Erythroblast (primary cell): ENCODE results near the gene PCLO.
A peak's percentile ranks its signal among the peaks of the same experiment; 100 is the strongest.

Source experiments
- DNase-seq, 2 experiments: peaks; one replicate each; lab custom pipeline; 2025; lab: John Stamatoyannopoulos, UW
- GATA1 ChIP-seq: IDR thresholded peaks from 2 replicates; pipeline ENCODE4 v1.6.1; 2011; ENCODE audit warnings: low read depth, mild to moderate bottlenecking, control low read depth, low read length, moderate library complexity
- POLR2A ChIP-seq: IDR thresholded peaks from 2 replicates; pipeline ENCODE4 v1.6.1; 2011; ENCODE audit warnings: mild to moderate bottlenecking, low read length

Gene PCLO

DNA sequence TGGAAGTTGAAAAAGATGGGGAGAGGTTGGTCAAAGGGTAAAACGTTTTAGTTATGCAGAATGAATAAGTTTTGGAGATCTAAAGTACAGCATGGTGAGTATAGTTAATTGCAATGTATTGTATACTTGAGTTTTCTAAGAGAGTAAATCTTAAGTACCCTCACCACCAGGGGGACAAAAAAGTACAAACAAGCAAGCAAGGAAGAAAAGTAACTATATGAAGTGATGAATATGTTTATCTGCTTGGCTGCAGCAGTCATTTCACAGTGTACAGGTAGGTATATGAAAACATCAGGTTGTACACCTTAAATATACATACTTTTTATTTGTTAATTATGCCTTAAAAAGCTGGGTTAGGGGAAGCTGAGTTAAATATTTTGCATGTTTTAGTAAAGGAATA, 157.3 kb downstream of the PCLO start:
- DNase-seq, result peak in 1 of 2 experiments; percentile 3
- no peak for TF ChIP-seq GATA1
- no peak for TF ChIP-seq POLR2A

DNA sequence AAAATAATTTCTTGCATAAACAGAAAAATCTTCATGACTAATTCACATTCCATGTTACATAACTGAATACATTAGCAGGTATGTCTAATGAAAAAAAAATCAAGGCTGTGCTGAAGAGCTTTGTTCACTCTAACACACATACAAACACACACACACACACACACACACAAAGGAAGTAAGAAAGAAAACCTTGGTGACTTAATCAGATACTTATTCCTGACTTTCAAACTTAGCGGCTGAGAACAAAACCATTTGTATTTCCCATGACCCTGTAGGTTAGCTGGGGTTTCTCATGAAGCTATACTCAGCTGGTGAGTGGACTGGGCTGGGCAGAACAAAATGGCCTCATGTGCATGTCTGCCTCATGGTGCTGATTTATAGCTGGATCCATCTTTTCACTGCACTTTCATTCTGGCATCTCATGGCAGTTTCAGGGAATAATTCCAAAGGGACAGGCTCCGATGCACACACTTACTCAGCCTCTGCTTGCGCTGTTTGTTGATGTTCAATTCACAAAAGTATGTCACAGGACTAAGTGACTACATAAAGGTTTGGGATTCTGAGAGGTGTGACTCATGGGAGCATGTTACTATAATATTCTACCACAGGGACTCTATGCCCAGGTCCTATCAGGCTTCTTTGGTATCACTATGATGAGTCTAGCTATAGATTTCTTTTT, 161.2 kb downstream of the PCLO start:
- no peak for DNase-seq
- no peak for TF ChIP-seq GATA1

DNA sequence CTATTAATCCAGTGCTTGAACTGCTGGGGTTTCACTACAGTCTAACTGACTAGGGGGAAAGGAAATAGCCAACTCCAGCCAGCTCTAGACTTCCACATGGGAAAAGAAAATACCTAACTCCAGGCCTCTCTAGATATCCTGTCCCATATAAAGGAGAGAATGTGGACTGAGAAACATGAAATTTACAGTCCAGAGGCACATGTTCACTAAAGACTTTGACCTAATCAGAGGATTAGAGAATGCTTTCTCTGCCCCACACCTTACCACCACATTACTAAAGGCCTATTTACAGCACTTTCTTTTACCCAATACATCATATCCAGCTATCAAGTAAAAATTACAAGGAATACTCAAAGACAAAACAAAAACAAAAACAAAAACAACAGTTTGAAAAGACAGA, 164.2 kb downstream of the PCLO start:
- no peak for DNase-seq

DNA sequence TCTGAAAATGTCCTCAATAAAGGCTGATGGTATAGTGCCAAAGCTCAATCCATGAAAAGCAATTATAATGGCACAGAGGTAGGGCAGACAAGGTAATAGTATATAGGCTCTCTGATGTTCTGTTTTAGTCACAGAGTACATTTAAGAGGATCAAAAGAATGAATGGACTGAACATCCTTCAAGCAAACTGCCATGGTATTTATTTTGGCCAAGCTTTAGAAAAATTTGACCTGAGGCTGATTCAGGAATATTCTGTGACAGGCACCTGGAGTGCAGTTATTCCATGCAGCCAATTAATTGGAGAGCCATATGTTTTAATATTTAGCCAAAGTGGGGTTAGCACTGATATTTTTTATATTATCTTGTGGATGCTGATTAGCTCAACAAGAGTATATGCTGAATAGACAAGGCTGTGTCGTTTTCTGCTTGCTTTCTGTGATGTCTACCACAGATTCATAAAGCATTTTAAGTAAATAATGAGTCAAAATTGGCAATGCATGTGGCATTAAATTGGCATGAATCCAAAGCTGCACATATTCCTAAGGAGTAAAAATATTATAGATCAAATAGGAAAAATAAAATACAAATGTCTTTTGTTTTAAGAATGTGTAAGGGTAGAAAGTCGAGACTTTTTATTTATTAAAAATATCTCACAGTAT, 177.4 kb downstream of the PCLO start:
- TF ChIP-seq GATA1 (no peak), POLR2A (no peak)
- DNase-seq, result no peak

More for the DNA sequence above, 164.2 kb downstream of the PCLO start:
- TF ChIP-seq GATA1 (no peak), POLR2A (no peak)

DNA sequence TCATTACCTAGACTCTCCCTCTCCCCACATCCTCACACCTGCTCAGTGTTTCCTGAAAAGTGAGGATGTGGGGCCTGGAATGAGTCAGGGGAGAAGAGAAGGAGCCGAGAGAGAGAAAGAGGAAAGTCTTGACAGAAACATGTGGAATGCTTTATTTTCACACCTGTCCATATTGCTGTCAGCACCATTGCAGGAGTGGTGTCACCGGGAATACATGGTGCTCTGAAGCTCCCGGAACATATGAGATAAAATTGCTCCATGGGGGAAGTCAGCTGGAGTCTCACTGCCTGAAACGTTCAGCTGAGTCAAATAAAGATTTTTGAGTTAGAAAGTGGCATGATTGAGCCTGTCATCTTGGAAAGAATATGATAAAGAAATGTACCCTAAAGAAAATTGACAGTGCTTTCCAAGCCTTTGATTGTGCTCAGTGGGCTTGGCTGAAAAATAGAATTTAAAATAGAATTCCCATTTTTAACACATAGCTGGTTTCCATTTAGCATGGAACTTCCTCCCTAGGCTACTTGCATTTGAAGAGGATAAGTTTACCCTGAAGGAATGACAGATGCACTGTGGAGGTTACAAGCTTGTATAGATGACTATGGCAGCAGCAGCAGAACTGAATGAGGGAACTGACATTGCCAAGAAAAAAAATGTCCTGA, 182.4 kb downstream of the PCLO start:
- TF ChIP-seq POLR2A (no peak), GATA1 (no peak)
- DNase-seq, result no peak

DNA sequence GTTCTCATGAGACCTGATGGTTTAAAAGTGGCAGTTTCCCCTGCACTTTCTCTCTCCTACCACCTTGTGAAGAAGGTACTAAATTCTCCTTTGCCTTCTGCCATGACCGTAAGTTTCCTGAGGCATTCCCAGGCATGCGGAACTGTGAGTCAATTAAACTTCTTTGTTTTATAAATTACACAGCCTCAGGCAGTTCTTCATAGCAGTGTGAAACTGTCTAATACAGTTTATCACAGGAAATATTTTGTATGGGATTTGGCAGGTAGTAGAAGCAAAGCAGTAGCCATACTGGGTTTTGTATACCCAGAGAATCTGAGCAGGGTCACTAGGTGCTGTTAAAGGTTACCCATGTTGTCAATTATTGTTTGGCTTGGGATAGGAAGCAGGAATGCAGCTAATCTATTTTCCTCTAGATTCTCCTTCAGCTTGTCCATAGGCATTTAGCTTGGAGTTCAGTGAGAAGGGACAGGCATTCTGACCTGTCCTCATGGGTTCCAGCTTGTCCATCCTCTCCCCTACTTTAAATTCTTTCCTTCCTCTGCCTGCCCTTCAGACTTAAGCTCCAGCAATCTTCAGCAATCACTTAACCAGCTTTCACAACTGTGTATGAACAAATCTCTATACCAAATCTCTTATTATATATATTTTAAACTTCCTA, 186.7 kb downstream of the PCLO start:
- DNase-seq, result no peak
- TF ChIP-seq POLR2A (no peak), GATA1 (no peak)

DNA sequence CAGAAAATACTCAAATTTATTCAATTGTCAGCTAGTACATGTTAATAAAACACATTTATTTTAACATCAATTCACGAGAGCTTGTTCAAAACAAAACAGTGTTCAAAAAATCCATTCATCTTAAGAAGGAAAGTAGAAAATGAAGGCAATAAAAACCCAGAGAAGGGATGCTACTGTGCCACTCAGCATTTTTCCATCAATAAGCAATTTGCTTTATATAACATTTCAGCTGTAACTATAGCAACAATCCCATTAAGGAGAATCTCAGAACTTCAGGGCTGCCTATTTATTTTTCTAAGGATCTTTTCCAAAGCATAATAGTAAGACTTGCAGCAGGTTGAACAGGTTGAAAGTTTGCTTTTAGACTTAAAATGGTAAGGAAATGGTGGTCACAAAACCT, 190.5 kb downstream of the PCLO start:
- DNase-seq, result no peak
- no peak for TF ChIP-seq GATA1
- TF ChIP-seq POLR2A, result no peak

DNA sequence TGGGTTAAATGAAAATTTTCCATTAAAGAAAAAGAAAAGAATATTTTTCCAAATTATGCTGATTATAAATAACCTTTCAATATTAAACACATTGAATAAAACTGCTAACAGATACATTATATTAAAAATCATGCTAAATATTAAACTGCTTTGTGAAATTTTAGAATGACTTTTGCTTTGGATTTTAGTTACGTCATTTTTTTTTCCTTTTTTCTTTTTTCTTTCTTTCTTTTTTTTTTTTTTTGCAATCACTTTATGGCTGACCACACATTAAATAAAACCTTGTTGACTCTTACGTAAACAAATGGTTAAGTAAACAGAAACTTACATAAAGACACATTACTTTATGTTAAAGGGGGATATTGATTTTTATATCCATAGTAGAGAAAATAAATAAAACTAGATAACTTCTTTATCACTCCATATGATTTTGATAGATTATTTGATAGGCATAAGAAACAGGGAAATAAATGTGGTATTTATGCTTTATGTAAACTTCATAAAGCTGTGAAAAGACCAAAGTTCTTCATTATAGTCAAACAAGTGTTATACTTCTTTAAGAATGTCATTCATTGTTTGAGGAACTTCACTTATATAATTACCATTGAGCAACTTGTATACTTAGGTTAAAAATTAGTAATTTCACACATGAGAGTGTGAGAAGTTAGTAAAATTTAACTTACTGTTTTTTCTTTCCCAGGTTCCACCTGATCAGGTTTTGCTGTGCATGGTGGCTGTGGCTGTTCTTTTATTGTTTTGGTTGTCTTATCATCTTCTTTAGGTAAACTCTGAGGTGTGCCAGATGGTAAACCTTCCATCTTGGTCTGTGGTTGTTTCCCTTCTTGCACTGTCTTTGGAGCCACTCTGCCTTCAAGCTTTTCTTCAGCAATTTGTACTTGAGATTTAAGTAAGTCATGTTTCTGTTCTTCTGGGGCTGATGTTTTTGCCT, 197.3 kb downstream of the PCLO start:
- DNase-seq, result no peak
- no peak for TF ChIP-seq GATA1
- TF ChIP-seq POLR2A, result no peak

DNA sequence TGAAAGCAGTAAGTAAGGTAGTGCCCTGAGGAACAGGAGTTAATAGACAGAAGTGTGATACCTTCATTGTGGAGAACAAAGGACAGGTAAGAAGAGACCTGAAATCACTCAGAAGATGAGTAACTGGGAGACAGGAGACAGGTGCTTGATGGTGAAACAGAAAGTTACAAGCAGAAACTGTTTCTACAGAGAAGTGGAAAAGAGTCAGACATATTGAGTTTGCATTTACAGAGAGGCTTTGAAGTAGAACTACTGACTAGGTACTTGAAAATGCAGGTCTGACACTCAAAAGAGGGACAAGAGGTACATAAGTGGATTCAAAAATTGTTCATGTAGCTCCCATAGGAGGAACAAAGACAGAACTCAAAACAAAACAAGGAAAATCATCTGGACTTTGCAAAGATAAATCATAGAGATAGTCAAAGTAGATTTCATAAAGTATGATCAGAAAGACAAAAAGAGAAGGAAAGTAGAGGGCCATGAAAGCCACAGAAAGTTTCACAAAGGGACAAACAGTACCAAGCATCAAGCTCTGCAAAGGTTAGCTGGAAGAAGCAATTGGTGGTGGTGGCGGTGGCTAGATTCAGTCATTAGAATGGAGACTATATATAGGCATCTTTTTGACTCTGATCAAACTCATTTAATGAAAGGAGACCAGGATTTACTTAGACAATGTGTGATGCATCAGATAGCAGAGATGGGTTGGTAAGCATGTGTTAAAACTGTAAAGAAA, 198.4 kb downstream of the PCLO start:
- TF ChIP-seq GATA1 (no peak), POLR2A (no peak)
- no peak for DNase-seq

DNA sequence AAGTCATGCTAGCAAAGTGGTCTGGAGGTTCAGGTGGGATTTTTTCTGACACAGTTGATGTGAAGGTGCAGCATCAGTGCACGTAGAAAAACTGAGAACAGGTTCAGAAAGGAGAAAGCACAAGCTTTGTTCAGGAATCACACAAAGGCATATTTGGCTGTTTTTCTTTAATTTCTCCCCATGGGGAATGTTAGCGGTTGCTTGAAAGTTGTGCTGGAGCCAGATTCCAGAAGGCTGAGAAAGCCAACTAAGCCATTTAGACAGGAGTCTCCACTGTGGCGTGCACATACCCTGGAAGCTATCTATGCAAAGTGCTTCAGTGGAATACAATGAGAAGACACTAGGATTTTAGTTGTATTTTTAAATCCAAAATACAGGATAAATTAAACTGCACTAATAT, 201.4 kb downstream of the PCLO start:
- no peak for DNase-seq
- TF ChIP-seq POLR2A, result no peak

DNA sequence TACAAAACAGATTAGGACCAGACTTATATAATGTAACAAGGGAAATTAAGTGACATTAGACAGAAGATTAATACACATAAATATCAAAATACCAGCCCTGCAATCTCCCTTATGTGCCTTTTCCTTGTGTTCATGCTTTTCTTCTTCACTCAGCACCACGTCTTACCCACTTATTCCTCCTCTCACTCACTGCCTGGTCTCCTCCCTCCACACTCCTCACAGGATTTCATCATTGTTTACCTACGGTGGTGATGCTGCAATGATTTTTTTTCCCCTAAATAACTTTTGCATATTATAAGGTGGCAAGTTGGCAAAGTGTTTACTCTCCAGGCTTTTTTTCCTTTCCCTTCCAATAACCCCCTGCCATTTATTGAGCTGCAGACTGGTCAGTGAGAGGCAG, 203.2 kb downstream of the PCLO start:
- no peak for TF ChIP-seq GATA1
- no peak for TF ChIP-seq POLR2A
- no peak for DNase-seq

DNA sequence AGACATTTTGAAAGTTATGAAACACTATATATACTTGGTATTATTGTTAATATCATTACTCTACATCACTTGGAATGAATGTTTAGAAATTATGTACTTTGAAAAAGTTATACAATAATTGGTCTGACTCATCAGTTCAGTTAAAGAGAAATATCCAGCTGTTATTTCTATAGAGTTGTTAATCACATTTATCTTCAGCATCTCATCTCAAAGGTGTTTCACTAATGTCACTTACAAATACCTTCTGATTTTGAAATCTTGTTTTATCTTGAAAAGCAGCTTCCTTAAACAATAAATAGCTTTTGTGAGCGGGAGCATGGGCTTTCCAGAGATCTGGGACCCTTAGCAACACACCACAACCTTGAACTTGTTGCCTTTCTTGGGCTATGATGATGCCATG, 205.2 kb downstream of the PCLO start:
- TF ChIP-seq POLR2A (no peak), GATA1 (no peak)
- DNase-seq, result no peak
